Loucy (cell line): ENCODE measurements around the gene PLEKHA1.

Experiments used
- H2AFZ ChIP-seq: fragments of 200-600 bp; sonication (generic); 2 replicates; pipeline ENCODE4 v1.6.0; 2016; ENCODE audit warnings: antibody characterized with exemption, mild to moderate bottlenecking, low read length, moderate library complexity
- H3F3A ChIP-seq: fragments of 200-600 bp; 2 replicates; pipeline ENCODE4 v1.6.0; 2016; ENCODE audit warnings: antibody characterized with exemption, low read depth, mild to moderate bottlenecking
- H3K27me3 ChIP-seq: fragments of 200-600 bp; sonication (generic); 2 replicates; pipeline ENCODE4 v1.6.1; 2014; ENCODE audit warnings: low read length, mild to moderate bottlenecking; ENCODE audit not compliant: insufficient read depth, poor library complexity, severe bottlenecking
- H3K36me3 ChIP-seq: fragments of 200-600 bp; sonication (generic); 2 replicates; pipeline ENCODE4 v1.6.1; 2016; ENCODE audit warnings: low read length; ENCODE audit not compliant: insufficient read depth
- H3K4me1 ChIP-seq: fragments of 200-600 bp; sonication (generic); 2 replicates; pipeline ENCODE4 v1.5.1; 2014; ENCODE audit warnings: low read length, mild to moderate bottlenecking; ENCODE audit not compliant: insufficient read depth, poor library complexity, severe bottlenecking
- H3K4me2 ChIP-seq: fragments of 200-600 bp; sonication (generic); 2 replicates; pipeline ENCODE4 v1.6.0; 2014; ENCODE audit warnings: antibody characterized with exemption, low read length, low read depth, mild to moderate bottlenecking; ENCODE audit not compliant: poor library complexity, severe bottlenecking
- H3K4me3 ChIP-seq: fragments of 200-600 bp; sonication (generic); 2 replicates; pipeline ENCODE4 v1.5.1; 2014; ENCODE audit warnings: low read length, mild to moderate bottlenecking, mixed read lengths; ENCODE audit not compliant: poor library complexity, severe bottlenecking
- H3K79me2 ChIP-seq: fragments of 200-600 bp; sonication (generic); 2 replicates; pipeline ENCODE4 v1.6.1; 2014; ENCODE audit warnings: low read length; ENCODE audit not compliant: insufficient read depth
- H3K9ac ChIP-seq: fragments of 200-600 bp; sonication (generic); 2 replicates; pipeline ENCODE4 v1.6.0; 2014; ENCODE audit warnings: mild to moderate bottlenecking, low read depth, low read length, moderate library complexity; ENCODE audit not compliant: poor library complexity, severe bottlenecking
- H3K9me2 ChIP-seq: fragments of 200-600 bp; sonication (generic); replicated peaks from 2 replicates; pipeline ENCODE4 v1.6.1; 2016; ENCODE audit warnings: low read depth, low read length, mixed read lengths
- H3K9me3 ChIP-seq: fragments of 200-600 bp; sonication (generic); 2 replicates; pipeline ENCODE4 v1.6.1; 2014; ENCODE audit warnings: mild to moderate bottlenecking, antibody characterized with exemption, low read length, low read depth; ENCODE audit not compliant: insufficient read depth
- H4K20me1 ChIP-seq: fragments of 200-600 bp; sonication (generic); 2 replicates; pipeline ENCODE4 v1.6.0; 2014; ENCODE audit warnings: antibody characterized with exemption, low read length, mild to moderate bottlenecking; ENCODE audit not compliant: insufficient read depth, poor library complexity, severe bottlenecking
- EZH2phosphoT487 ChIP-seq: fragments of 200-600 bp; IDR thresholded peaks from 2 replicates; pipeline ENCODE4 v1.6.1; 2018; ENCODE audit warnings: antibody characterized with exemption, mild to moderate bottlenecking, moderate library complexity, borderline replicate concordance
- TF ChIP-seq, protein P1 (sequence below): fragments of 200-600 bp; sonication (generic); conservative IDR thresholded peaks from 2 replicates; pipeline ENCODE4 v1.5.1; 2014; ENCODE audit warnings: mild to moderate bottlenecking, antibody characterized with exemption, low read length

The PLEKHA1 gene

GRCh38 chr10:122478971-122479370 lies 104.5 kb downstream of the PLEKHA1 start:
- H3K4me1 ChIP-seq, result no peaks in the 10 kb centered on the region
- no peak overlapping the region for H3K4me2 ChIP-seq
- H3K9me2 ChIP-seq, result no peaks in the 10 kb centered on the region
- no peaks in the 10 kb centered on the region for H3K79me2 ChIP-seq
- no peaks in the 10 kb centered on the region for H3F3A ChIP-seq
- H4K20me1 ChIP-seq, result no peaks in the 10 kb centered on the region
- peaks cover 2% of the 10 kb centered on the region; the same call in 1 of the 2 replicates for H3K9me3 ChIP-seq
- H3K36me3 ChIP-seq, result no peaks in the 10 kb centered on the region
- no peaks in the 10 kb centered on the region for H3K27me3 ChIP-seq
- H2AFZ ChIP-seq, result no peak overlapping the region
- no peak overlapping the region for H3K9ac ChIP-seq
- no peak overlapping the region for H3K4me3 ChIP-seq
- TF ChIP-seq EZH2phosphoT487, result no peak
- TF ChIP-seq, protein P1, sequence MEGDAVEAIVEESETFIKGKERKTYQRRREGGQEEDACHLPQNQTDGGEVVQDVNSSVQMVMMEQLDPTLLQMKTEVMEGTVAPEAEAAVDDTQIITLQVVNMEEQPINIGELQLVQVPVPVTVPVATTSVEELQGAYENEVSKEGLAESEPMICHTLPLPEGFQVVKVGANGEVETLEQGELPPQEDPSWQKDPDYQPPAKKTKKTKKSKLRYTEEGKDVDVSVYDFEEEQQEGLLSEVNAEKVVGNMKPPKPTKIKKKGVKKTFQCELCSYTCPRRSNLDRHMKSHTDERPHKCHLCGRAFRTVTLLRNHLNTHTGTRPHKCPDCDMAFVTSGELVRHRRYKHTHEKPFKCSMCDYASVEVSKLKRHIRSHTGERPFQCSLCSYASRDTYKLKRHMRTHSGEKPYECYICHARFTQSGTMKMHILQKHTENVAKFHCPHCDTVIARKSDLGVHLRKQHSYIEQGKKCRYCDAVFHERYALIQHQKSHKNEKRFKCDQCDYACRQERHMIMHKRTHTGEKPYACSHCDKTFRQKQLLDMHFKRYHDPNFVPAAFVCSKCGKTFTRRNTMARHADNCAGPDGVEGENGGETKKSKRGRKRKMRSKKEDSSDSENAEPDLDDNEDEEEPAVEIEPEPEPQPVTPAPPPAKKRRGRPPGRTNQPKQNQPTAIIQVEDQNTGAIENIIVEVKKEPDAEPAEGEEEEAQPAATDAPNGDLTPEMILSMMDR, result no peak

GRCh38 chr10:122480146-122480833 lies 105.8 kb downstream of the PLEKHA1 start:
- Histone ChIP-seq H3K9ac (no peak overlapping the region), H3K4me2 (no peak overlapping the region), H3K36me3 (no peaks in the 10 kb centered on the region), H3K4me1 (no peaks in the 10 kb centered on the region), H3K9me2 (no peaks in the 10 kb centered on the region), H3F3A (no peaks in the 10 kb centered on the region), H3K27me3 (no peaks in the 10 kb centered on the region), H2AFZ (no peak overlapping the region), H3K4me3 (no peak overlapping the region), H4K20me1 (no peaks in the 10 kb centered on the region), H3K9me3 (peaks cover 2% of the 10 kb centered on the region; the same call in 1 of the 2 replicates), H3K79me2 (no peaks in the 10 kb centered on the region)
- TF ChIP-seq EZH2phosphoT487, result no peak

DNA sequence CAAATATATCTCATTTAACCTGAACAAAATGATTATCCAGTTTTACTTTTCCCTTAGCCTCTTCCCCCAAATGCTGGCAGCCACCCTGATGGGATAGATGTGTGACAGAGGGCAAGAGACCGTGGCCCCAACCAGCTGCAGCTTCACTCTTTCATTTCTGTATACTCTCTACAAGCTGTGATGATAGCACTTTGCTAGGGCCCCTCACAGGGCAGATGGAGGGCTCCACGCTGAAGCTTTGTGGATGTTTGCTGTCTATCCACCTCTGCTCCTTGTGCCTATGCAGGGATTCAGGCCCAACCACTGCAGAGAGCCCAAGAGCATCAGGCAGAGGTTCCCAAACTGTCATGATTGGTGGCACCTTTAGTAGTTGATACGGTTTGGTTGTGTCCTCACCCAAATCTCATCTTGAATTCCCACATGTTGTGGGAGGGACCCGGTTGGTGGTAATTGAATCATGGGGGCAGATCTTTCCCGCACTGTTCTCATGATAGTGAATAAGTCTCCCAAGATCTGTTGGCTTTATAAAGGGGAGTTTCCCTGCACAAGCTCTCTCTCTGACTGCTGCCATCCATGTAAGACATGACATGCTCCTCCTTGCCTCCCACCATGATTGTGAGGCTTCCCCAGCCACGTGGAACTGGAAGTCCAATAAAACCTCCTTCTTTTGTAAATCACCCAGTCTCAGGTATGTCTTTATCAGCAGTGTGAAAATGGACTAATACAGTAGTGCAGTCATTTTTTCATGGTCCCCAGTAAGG lies 107.0 kb downstream of the PLEKHA1 start:
- Histone ChIP-seq H3K9ac (no peak overlapping the region), H3K27me3 (no peaks in the 10 kb centered on the region), H3K4me1 (no peaks in the 10 kb centered on the region), H2AFZ (no peak overlapping the region), H3F3A (no peaks in the 10 kb centered on the region), H3K79me2 (no peaks in the 10 kb centered on the region), H3K36me3 (no peaks in the 10 kb centered on the region), H3K9me2 (no peaks in the 10 kb centered on the region), H3K4me3 (no peak overlapping the region), H4K20me1 (no peaks in the 10 kb centered on the region), H3K9me3 (peaks cover 2% of the 10 kb centered on the region; the same call in 1 of the 2 replicates), H3K4me2 (no peak overlapping the region)
- no peak for TF ChIP-seq EZH2phosphoT487
- TF ChIP-seq, protein P1, result no peak
